Measurements from ENCODE around the gene UBA7.

The UBA7 gene

DNA sequence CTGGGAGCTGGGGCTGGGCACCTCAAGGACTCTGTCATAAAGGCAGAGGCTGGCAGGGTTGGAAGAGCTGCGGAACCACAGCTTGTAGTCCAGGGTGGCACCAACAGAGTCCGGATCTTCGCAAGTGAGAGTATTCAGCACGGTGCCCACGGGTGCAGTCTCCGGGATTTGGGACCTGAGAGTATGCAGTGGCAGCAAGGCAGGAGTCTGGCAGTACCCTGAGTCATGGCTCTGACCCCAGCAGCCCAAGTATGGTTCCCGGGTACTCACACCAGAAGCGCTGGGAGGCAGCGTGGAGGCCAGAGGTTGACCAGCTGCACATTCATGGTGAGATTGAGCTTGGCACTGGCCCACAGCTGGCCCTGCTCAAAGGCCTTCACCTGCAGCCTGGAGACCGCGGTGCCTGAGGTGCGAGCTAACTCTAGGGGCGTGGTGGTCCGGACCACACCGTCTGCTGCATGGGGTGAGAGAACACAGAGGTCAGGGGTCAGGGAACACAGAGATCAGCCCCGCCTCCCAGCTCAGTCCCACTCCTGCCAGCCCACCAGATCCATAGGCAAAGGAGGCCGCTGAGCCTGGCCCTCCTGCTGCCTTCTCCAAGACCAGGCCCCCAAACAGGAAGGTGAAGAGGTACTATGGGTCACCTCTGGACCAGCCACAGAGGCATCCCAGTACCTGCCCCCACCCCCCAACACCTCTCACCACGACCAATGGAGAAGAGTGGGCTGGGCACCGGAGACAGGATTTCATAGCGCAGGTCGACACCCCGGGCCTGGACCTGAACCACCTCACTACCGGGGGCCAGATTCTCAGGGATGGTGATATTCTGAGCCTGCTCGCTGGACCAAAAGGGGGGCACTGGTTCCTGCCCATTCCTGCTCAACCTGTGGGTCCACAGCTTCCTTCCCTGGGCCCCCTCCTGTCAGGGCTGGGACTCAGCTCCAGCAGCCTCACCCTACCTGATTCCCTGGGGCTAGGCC, 18.5 kb downstream of the UBA7 start:
- Histone ChIP-seq H3K4me1 (ENCODE audit: control insufficient read depth in 1 of 2, insufficient read depth in 1 of 2, low read depth in 1 of 2, low read length in 1 of 2) (no peaks in the 10 kb centered on the region), H3K27ac (no peak overlapping the region), H3K36me3 (no peaks in the 10 kb centered on the region), H3K9me3 (no peaks in the 10 kb centered on the region), H3K27me3 (peaks cover 6% of the 10 kb centered on the region), H3K4me3 (ENCODE audit: low read depth in 1 of 2, low read length in 1 of 2) (no peak overlapping the region)
- TF ChIP-seq, protein P1, sequence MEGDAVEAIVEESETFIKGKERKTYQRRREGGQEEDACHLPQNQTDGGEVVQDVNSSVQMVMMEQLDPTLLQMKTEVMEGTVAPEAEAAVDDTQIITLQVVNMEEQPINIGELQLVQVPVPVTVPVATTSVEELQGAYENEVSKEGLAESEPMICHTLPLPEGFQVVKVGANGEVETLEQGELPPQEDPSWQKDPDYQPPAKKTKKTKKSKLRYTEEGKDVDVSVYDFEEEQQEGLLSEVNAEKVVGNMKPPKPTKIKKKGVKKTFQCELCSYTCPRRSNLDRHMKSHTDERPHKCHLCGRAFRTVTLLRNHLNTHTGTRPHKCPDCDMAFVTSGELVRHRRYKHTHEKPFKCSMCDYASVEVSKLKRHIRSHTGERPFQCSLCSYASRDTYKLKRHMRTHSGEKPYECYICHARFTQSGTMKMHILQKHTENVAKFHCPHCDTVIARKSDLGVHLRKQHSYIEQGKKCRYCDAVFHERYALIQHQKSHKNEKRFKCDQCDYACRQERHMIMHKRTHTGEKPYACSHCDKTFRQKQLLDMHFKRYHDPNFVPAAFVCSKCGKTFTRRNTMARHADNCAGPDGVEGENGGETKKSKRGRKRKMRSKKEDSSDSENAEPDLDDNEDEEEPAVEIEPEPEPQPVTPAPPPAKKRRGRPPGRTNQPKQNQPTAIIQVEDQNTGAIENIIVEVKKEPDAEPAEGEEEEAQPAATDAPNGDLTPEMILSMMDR (IDR thresholded peaks at IDR 0.05) = no peak

DNA sequence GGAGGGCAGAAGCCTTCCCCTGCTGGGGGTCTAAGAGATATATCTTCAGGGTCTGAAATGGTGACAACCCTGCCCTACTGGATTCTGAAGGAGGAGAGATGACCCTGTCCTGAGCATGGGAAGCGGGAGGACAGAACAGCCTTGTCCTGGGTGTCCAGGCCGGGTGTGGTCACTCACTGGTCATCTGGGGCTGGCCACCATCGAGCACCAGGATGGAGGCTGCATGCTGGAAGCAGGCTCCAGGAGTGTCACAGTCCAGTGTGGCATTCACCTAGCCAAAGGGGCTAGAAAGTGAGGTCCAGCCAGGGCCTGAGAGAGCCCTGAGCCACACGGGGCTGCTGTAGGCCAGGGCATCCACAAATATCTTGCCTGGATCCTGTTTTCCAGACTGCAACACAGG, 19.3 kb downstream of the UBA7 start:
- Histone ChIP-seq H3K27me3 (peaks cover 14% of the 10 kb centered on the region), H3K36me3 (no peaks in the 10 kb centered on the region), H3K27ac (no peak overlapping the region), H3K4me1 (ENCODE audit: control insufficient read depth in 1 of 2, insufficient read depth in 1 of 2, low read depth in 1 of 2, low read length in 1 of 2) (peaks cover 0 to 2% of the 10 kb centered on the region in 2 experiments), H3K9me3 (no peaks in the 10 kb centered on the region), H3K4me3 (ENCODE audit: low read depth in 1 of 2, low read length in 1 of 2) (no peak overlapping the region)
- TF ChIP-seq, protein P1 (IDR thresholded peaks at IDR 0.05) = no peak

DNA sequence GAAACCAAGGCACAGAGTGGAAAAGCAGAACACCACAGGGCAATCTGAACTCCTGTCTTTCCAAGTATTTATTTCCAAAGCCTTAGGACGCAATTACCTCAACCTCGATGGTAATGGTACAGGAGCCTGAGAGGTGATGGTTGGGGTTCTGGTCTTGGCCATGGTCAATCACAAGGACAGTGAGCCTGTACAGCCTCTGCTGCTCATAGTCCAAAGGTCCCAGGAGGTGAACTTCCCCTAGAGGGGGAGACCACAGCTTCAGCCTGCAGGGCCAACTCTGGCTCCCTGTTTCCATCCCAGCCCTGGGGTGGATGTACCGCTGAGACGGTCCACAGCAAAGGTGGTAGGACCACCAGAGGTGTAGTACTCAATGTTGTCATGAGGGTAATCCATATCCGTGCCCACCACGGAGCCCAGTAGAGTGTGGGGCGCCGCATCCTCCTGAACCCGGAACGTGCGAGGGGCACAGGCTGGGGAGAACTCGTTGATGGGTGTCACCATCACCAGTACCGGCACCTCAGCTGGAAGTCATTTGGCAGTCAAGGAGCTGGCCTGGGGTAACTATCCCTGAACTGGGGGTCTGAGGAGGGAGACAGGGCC, 20.2 kb downstream of the UBA7 start:
- Histone ChIP-seq H3K36me3 (no peaks in the 10 kb centered on the region), H3K4me3 (ENCODE audit: low read depth in 1 of 2, low read length in 1 of 2) (no peak overlapping the region), H3K9me3 (no peaks in the 10 kb centered on the region), H3K27ac (no peak overlapping the region), H3K4me1 (ENCODE audit: control insufficient read depth in 1 of 2, insufficient read depth in 1 of 2, low read depth in 1 of 2, low read length in 1 of 2) (peaks cover 0 to 2% of the 10 kb centered on the region in 2 experiments), H3K27me3 (peaks cover 16% of the 10 kb centered on the region)
- TF ChIP-seq, protein P1 (IDR thresholded peaks at IDR 0.05) = no peak

GRCh38 chr3:49792371-49793150, 21.2 kb downstream of the UBA7 start:
- TF ChIP-seq, protein P1 (IDR thresholded peaks at IDR 0.05) = no peak
- H3K36me3 ChIP-seq = no peaks in the 10 kb centered on the region
- no peak overlapping the region for H3K27ac ChIP-seq
- H3K4me1 ChIP-seq (ENCODE audit: control insufficient read depth in 1 of 2, insufficient read depth in 1 of 2, low read depth in 1 of 2, low read length in 1 of 2) = peaks cover 0 to 2% of the 10 kb centered on the region in 2 experiments
- H3K4me3 ChIP-seq (ENCODE audit: low read depth in 1 of 2, low read length in 1 of 2) = no peak overlapping the region
- peaks cover 16% of the 10 kb centered on the region for H3K27me3 ChIP-seq
- no peaks in the 10 kb centered on the region for H3K9me3 ChIP-seq

GRCh38 chr3:49791571-49791970, 22.2 kb downstream of the UBA7 start:
- peaks cover 16% of the 10 kb centered on the region for H3K27me3 ChIP-seq
- peaks cover 6 to 9% of the 10 kb centered on the region in 2 experiments for H3K4me1 ChIP-seq (ENCODE audit: control insufficient read depth in 1 of 2, insufficient read depth in 1 of 2, low read depth in 1 of 2, low read length in 1 of 2)
- no peaks in the 10 kb centered on the region for H3K9me3 ChIP-seq
- no peaks in the 10 kb centered on the region for H3K36me3 ChIP-seq
- TF ChIP-seq, protein P1 (IDR thresholded peaks at IDR 0.05) = no peak
- no peak overlapping the region for H3K4me3 ChIP-seq (ENCODE audit: low read depth in 1 of 2, low read length in 1 of 2)
- no peak overlapping the region for H3K27ac ChIP-seq
